Measurements from ENCODE around the gene ELF2. TPM values are rescaled to one million over a fixed set of nuclear protein-coding genes. Genes with fewer than 3 reads are reported as not detected.
A peak's percentile ranks its signal among the peaks of the same experiment; 100 is the strongest.

The ELF2 gene
- total and polyA plus RNA-seq, 2 experiments from 2014 or later: 38.2 to 48.8 TPM

- no peak for TF ChIP-seq ZNF462 (CRISPR knock-in tag; IDR thresholded peaks at IDR 0.05)
- TF ChIP-seq NANOG (IDR thresholded peaks at IDR 0.05; ENCODE audit: borderline replicate concordance): no peak
- peak; percentile 33 for TF ChIP-seq CREB1 (CRISPR knock-in tag; IDR thresholded peaks at IDR 0.05; ENCODE audit: low read depth)
Measured at GRCh38 chr4:139015269-139015947, 161.6 kb downstream of the ELF2 start, which contains the start of gene NOCT (continued).

GRCh38 chr4:139014371-139015268, 162.4 kb downstream of the ELF2 start:
- peak overlapping the region; percentile 77 for H3K4me3 ChIP-seq
- no peaks in the 10 kb centered on the region for H3K36me3 ChIP-seq (ENCODE audit: insufficient read depth)
- DNase-seq (ENCODE audit: low spot score): peak; percentile 56
- H3K9me2 ChIP-seq (ENCODE audit: insufficient read depth): no peaks in the 10 kb centered on the region
- H3K27me3 ChIP-seq (ENCODE audit: insufficient read depth): no peaks in the 10 kb centered on the region
- ATAC-seq: no peak; the same call in 2 of the 3 replicates
- peaks cover 16% of the 10 kb centered on the region; the same call in 1 of the 2 replicates for H4K20me1 ChIP-seq (replicated peaks; ENCODE audit: insufficient read depth)
- Mint-ChIP-seq H3K9me3 (no peaks in the 10 kb centered on the region; the same call in 2 of the 3 replicates), H3K27me3 (ENCODE audit: insufficient read depth, low read depth, poor library complexity) (peaks cover 8% of the 10 kb centered on the region), H3K4me1 (peaks cover 40% of the 10 kb centered on the region), H3K27ac (peak overlapping the region; percentile 99), H3K36me3 (ENCODE audit: low read depth) (peaks cover 15% of the 10 kb centered on the region), H3K4me3 (peak overlapping the region; percentile 97)
- peak overlapping the region; percentile 52; the same call in 1 of the 2 replicates for H2AFZ ChIP-seq
- H3F3A ChIP-seq (replicated peaks; ENCODE audit: low read depth): peaks cover 11% of the 10 kb centered on the region
- H3K4me2 ChIP-seq: peak overlapping the region; percentile 83
- H3K4me1 ChIP-seq (ENCODE audit: insufficient read depth): peaks cover 38% of the 10 kb centered on the region
- peaks cover 37% of the 10 kb centered on the region for H3K79me2 ChIP-seq (replicated peaks; ENCODE audit: insufficient read depth)
- peak overlapping the region; percentile 76; the same call in 1 of the 2 replicates for H3K27ac ChIP-seq (ENCODE audit: low read depth)
- TF ChIP-seq NANOG (IDR thresholded peaks at IDR 0.05; ENCODE audit: borderline replicate concordance) (no peak), CTCF (conservative IDR thresholded peaks at IDR 0.05; ENCODE audit: low read depth in 2 of 2) (no peak), ZNF114 (CRISPR knock-in tag; IDR thresholded peaks at IDR 0.05) (no peak), JUNB (IDR thresholded peaks at IDR 0.05; ENCODE audit: unreplicated experiment) (no peak), REST (IDR thresholded peaks at IDR 0.05; ENCODE audit: unreplicated experiment) (no peak), POLR2AphosphoS5 (IDR thresholded peaks at IDR 0.05; ENCODE audit: low read depth) (no peak), CREB1 (CRISPR knock-in tag; IDR thresholded peaks at IDR 0.05; ENCODE audit: low read depth) (no peak), ETS1 (IDR thresholded peaks at IDR 0.05) (no peak)
